ENCODE results near the gene PARP12.

The PARP12 gene

DNA sequence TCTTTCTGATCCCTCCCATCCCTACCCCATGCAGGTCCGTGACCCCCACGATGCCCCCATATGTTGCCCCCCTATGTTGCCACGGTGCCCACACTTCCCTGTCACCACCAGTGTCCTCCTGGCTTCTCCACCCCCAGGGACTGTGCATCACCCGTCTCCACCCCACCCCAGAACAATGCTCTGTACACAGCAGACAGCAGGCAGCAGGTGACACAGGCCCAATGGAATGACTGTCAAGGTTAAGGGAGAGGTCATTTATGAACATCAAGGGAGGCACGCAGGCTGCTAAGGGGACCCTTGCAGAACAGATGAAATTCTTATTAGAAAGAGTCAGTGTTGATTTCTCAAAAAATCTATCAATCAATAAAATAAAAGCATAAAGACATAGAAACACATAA lies 71.5 kb downstream of the PARP12 start:
- no peak for DNase-seq (ENCODE audit: low read depth)

DNA sequence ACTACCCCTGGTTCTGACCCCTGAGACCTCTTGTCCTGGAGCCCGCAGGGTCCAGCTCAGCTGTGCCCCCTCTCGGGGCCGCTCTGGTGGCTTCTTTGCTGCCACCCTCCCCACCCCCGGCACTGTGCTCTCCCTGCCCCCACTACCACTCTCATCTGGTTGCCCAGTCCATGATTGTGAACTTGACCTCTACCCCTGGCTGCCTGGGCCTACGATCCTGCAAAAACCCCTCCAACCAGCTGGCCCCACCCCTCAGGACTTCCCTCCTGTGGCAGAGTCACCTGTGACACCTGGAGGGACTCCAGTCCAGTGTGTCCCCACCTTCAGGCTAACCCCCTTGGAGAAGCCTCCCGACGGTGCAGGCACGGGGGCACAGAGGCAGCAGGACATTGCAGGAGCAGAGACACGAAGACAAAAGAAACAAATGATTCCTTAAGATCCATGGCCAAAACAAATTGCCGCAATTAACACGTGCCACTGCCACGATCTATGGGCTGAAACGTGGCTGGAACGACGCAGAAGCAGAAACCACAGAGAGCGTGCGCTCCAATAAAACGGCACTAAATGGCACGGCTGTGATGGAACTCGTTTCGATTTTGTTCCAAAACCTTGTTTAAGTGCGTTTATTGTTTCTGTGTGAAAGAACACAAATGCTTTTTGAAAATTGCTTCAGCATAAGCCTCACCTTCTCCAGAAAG lies 72.0 kb downstream of the PARP12 start:
- no peak for DNase-seq (ENCODE audit: low read depth)

GRCh38 chr7:139990142-139990535 lies 72.6 kb downstream of the PARP12 start:
- DNase-seq (ENCODE audit: low read depth): no peak

GRCh38 chr7:139989366-139990141 lies 73.2 kb downstream of the PARP12 start:
- DNase-seq (ENCODE audit: low read depth): no peak

- no peak for DNase-seq (ENCODE audit: low read depth)
Observed at GRCh38 chr7:139987691-139988516, 74.8 kb downstream of the PARP12 start.

GRCh38 chr7:139985811-139986210 lies 76.9 kb downstream of the PARP12 start:
- no peak for DNase-seq (ENCODE audit: low read depth)

- no peak for DNase-seq (ENCODE audit: low read depth)
Observed at GRCh38 chr7:139984642-139985539, 77.9 kb downstream of the PARP12 start.

GRCh38 chr7:139982927-139983920 lies 79.5 kb downstream of the PARP12 start:
- no peak for DNase-seq (ENCODE audit: low read depth)

DNA sequence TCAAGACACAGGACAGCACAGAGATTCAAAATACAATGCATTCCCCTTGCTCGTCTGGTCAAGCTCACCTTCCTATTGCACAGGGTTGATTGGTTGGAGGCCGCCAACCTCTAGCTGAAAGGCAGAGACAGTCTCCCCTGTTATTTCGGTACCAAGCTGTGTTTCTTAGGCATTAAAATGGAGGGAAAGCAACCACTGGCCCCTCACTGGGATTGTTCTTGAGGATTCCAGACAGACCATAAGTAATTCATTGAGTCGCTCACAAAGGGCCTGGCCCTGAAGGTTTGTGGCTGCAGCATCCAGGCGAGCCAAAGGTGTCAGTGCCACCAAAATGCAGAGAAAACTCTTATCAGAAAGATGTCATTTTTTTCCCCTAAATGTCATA lies 81.2 kb downstream of the PARP12 start:
- DNase-seq (ENCODE audit: low read depth): no peak

DNA sequence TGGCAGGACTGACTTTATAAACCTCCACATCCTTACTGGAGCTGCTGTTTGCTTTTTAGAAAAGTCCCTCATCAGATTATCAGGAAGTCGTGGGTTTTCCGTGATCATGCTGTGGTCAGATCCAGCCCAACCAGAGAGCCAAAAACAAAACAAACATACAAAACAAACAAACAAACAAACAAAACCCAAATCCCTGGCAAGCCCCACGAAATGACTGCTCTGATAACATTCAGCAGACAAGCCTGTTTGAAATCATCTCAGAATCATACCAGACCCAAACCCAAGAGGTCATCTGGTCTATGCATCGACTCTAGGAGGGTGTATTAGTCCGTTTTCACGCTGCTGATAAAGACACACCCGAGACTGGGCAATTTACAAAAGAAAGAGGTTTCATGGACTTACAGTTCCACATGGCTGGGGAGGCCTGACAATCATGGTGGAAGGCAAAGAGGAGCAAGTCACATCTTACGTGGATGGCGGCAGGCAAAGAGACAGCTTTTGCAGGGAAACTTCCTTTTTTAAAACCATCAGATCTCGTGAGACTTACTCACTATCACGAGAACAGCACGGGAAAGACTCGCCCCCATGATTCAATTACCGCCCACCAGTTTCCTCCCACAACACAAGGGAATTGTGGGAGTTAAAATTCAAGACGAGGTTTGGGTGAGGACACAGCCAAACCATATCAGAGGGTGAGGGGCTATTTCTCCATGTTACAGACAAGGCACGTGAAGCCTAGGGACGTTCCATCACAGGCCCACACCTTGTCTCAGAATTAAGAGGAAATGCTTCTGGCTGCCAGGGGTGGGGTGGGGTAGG lies 85.7 kb downstream of the PARP12 start:
- DNase-seq (ENCODE audit: low read depth): no peak

DNA sequence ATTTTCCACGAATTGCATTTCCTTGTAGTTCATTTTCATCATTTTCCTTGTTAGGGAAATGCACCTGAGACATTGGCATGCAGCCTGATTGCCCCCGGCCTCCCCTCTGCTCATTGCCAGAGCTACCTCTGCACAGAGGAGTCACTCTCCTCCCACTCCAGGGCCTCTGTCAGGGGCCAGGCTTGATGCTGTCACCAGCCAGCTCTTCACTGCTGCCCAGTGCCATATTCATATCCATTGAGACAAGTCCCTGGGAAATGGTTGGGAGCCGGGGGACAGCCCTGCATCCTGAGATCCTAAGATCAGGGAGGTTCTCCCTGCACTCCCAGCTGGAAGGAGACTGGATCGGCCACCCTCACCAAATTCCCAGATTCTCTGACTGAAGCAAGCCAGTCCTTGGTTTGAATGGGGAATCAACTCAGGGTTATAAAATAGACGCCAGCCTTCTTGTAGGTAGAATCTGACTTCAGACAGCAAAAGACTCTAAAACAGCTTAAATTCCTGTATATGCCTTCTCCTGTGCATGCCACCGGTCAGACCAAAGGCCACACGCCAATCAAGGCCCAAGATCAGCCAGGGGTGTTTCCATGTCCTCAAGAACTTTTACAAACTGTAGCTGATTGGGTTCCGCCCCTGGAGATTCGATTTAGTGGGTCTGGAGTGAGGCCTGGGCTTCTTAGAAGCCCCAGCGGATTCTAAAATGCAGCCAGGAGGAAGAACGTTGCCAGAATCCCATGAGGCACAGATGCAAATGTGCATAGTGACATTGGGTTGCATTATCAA lies 86.5 kb downstream of the PARP12 start:
- no peak for DNase-seq (ENCODE audit: low read depth)

- no peak for DNase-seq (ENCODE audit: low read depth)
Observed at GRCh38 chr7:139974179-139974811, 88.5 kb downstream of the PARP12 start.
